ENCODE results near the gene UGCG. TPM values are rescaled to one million over a fixed set of nuclear protein-coding genes. Genes with fewer than 3 reads are reported as not detected.
"Not testable (repeated sequence)": the region's sequence is repeated elsewhere in the genome, so short reads cannot be mapped to it uniquely, and the experiment has no call there.

Gene UGCG
- total and polyA plus RNA-seq, 2 experiments from 2014 or later, result 73.1 to 148 TPM

GRCh38 chr9:111872886-111873285, 23.7 kb upstream of the UGCG start:
- Histone ChIP-seq H3K4me2 (ENCODE audit: unreplicated experiment) (no peak overlapping the region), H3K27me3 (replicated peaks; ENCODE audit: insufficient read depth) (no peaks in the 10 kb centered on the region), H3K4me1 (ENCODE audit: insufficient read depth) (no peaks in the 10 kb centered on the region), H3K79me2 (ENCODE audit: insufficient read depth) (no peaks in the 10 kb centered on the region), H4K20me1 (ENCODE audit: insufficient read depth) (no peaks in the 10 kb centered on the region), H3K36me3 (ENCODE audit: low read depth) (no peaks in the 10 kb centered on the region), H3K4me3 (no peak overlapping the region), H3K9ac (no peak overlapping the region), H3K9me3 (ENCODE audit: low read depth) (no peaks in the 10 kb centered on the region), H3K27ac (no peak overlapping the region), H3K9me2 (ENCODE audit: insufficient read depth) (no peaks in the 10 kb centered on the region), H3F3A (ENCODE audit: insufficient read depth) (no peaks in the 10 kb centered on the region), H2AFZ (no peak overlapping the region)
- in situ Hi-C loops (cut with MboI), result no loop called here
- 94 to 96% methylated on average over 3 of the region's 3 CpGs for WGBS, 2 experiments (ENCODE audit: low coverage in 1 of 2, low lambda C conversion rate in 2 of 2, missing lambda C conversion rate in 2 of 2)
- no peak for DNase-seq
- TF ChIP-seq EZH2phosphoT487 (IDR thresholded peaks at IDR 0.05; ENCODE audit: insufficient read depth, low read depth) (no peak), EZH2 (IDR thresholded peaks at IDR 0.05; ENCODE audit: insufficient read depth, poor library complexity, severe bottlenecking) (no peak)

DNA sequence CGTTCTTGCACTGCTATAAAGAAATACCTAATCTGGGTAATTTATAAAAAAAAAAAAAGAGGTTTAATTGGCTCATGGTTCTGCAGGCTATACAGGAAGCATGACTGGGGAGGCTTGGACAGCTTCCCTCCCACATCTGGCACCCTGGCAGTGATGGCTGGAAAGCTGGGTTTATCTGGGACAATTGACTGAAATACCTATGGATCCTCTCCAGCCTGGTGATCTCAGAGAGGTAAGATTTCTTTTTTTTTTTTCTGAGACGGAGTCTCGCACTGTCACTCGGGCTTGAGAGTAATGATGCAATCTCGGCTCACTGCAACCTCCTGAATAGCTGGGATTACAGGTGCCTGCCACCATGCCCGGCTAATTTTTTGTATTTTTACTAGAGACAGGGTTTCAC, 22.7 kb upstream of the UGCG start:
- Histone ChIP-seq H3K9ac (no peak overlapping the region), H3K4me1 (ENCODE audit: insufficient read depth) (no peaks in the 10 kb centered on the region), H2AFZ (no peak overlapping the region), H3F3A (ENCODE audit: insufficient read depth) (no peaks in the 10 kb centered on the region), H3K9me2 (ENCODE audit: insufficient read depth) (no peaks in the 10 kb centered on the region), H3K36me3 (ENCODE audit: low read depth) (no peaks in the 10 kb centered on the region), H3K27ac (no peak overlapping the region), H3K9me3 (ENCODE audit: low read depth) (no peaks in the 10 kb centered on the region), H3K79me2 (ENCODE audit: insufficient read depth) (no peaks in the 10 kb centered on the region), H3K4me3 (no peak overlapping the region), H3K27me3 (replicated peaks; ENCODE audit: insufficient read depth) (no peaks in the 10 kb centered on the region), H4K20me1 (ENCODE audit: insufficient read depth) (no peaks in the 10 kb centered on the region), H3K4me2 (ENCODE audit: unreplicated experiment) (no peak overlapping the region)
- TF ChIP-seq EZH2phosphoT487 (IDR thresholded peaks at IDR 0.05; ENCODE audit: insufficient read depth, low read depth), result no peak
- no peak for TF ChIP-seq EZH2 (IDR thresholded peaks at IDR 0.05; ENCODE audit: insufficient read depth, poor library complexity, severe bottlenecking)
- in situ Hi-C loops (cut with MboI), result no loop called here
- peak; percentile 37 for DNase-seq
- 80 to 90% methylated on average over 6 of the region's 6 CpGs for WGBS, 2 experiments (ENCODE audit: low coverage in 1 of 2, low lambda C conversion rate in 2 of 2, missing lambda C conversion rate in 2 of 2)

DNA sequence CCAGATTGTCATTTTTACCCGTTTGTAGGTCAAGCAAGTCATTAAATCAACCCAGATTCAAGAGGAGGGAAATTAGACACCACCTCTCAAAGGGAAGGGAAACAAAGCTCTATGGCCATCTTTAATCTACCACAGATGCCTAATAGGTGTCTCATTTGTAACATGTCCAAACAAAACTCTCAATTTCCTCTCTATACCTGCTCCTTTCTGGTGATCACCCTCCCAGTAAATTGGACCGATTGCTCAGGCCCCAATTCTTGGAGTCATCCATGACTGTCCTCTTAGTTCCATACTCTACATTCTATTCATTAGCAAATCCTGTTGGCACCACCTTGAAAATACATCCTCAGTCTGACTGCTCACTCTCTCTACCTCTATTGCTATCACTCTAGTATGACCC, 22.1 kb upstream of the UGCG start:
- H3K9me3 ChIP-seq (ENCODE audit: low read depth), result no peaks in the 10 kb centered on the region
- H4K20me1 ChIP-seq (ENCODE audit: insufficient read depth), result no peaks in the 10 kb centered on the region
- H3F3A ChIP-seq (ENCODE audit: insufficient read depth), result no peaks in the 10 kb centered on the region
- no peaks in the 10 kb centered on the region for H3K4me1 ChIP-seq (ENCODE audit: insufficient read depth)
- no peak overlapping the region for H3K9ac ChIP-seq
- H3K27ac ChIP-seq, result no peak overlapping the region
- 75 to 87% methylated on average over 2 of the region's 2 CpGs for WGBS, 2 experiments (ENCODE audit: low coverage in 1 of 2, low lambda C conversion rate in 2 of 2, missing lambda C conversion rate in 2 of 2)
- in situ Hi-C loops (cut with MboI), result no loop called here
- TF ChIP-seq EZH2 (IDR thresholded peaks at IDR 0.05; ENCODE audit: insufficient read depth, poor library complexity, severe bottlenecking), result no peak
- TF ChIP-seq EZH2phosphoT487 (IDR thresholded peaks at IDR 0.05; ENCODE audit: insufficient read depth, low read depth), result no peak
- H3K36me3 ChIP-seq (ENCODE audit: low read depth), result no peaks in the 10 kb centered on the region
- no peak overlapping the region for H3K4me3 ChIP-seq
- no peak overlapping the region for H3K4me2 ChIP-seq (ENCODE audit: unreplicated experiment)
- no peak overlapping the region for H2AFZ ChIP-seq
- no peaks in the 10 kb centered on the region for H3K27me3 ChIP-seq (replicated peaks; ENCODE audit: insufficient read depth)
- DNase-seq, result no peak
- H3K79me2 ChIP-seq (ENCODE audit: insufficient read depth), result no peaks in the 10 kb centered on the region
- no peaks in the 10 kb centered on the region for H3K9me2 ChIP-seq (ENCODE audit: insufficient read depth)

DNA sequence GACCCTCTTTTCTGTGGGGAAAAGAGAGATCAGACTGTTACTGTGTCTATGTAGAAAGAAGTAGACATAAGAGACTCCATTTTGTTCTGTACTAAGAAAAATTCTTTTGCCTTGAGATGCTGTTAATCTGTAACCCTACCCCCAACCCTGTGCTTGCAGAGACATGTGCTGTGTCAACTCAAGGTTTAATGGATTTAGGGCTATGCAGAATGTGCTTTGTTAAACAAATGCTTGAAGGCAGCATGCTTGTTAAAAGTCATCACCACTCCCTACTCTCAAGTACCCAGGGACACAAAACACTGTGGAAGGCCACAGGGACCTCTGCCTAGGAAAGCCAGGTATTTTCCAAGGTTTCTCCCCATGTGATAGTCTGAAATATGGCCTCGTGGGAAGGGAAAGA, 21.3 kb upstream of the UGCG start:
- H3K79me2 ChIP-seq (ENCODE audit: insufficient read depth); H3K27ac ChIP-seq; DNase-seq; in situ Hi-C loops (cut with MboI); H3K9ac ChIP-seq; H2AFZ ChIP-seq; H3K9me3 ChIP-seq (ENCODE audit: low read depth); H3F3A ChIP-seq (ENCODE audit: insufficient read depth); H3K9me2 ChIP-seq (ENCODE audit: insufficient read depth); H3K4me1 ChIP-seq (ENCODE audit: insufficient read depth); H3K36me3 ChIP-seq (ENCODE audit: low read depth); H3K4me2 ChIP-seq (ENCODE audit: unreplicated experiment); H4K20me1 ChIP-seq (ENCODE audit: insufficient read depth); H3K27me3 ChIP-seq (replicated peaks; ENCODE audit: insufficient read depth); H3K4me3 ChIP-seq: not testable (repeated sequence)
- WGBS, 2 experiments (ENCODE audit: low coverage in 1 of 2, low lambda C conversion rate in 2 of 2, missing lambda C conversion rate in 2 of 2), result 71 to 96% methylated on average over 1 of the region's 1 CpG

DNA sequence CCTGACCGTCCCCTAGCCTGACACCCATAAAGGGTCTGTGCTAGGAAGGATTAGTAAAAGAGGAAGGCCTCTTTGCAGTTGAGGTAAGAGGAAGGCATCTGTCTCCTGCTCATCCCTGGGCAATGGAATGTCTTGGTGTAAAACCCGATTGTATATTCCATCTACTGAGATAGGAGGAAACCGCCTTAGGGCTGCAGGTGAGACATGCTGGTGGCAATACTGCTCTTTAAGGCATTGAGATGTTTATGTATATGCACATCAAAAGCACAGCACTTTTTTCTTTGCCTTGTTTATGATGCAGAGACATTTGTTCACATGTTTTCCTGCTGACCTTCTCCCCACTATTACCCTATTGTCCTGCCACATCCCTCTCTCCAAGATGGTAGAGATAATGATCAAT, 20.9 kb upstream of the UGCG start:
- in situ Hi-C loops (cut with MboI); H3F3A ChIP-seq (ENCODE audit: insufficient read depth); H3K4me1 ChIP-seq (ENCODE audit: insufficient read depth); H3K36me3 ChIP-seq (ENCODE audit: low read depth); H3K27me3 ChIP-seq (replicated peaks; ENCODE audit: insufficient read depth); H3K79me2 ChIP-seq (ENCODE audit: insufficient read depth); H3K9me3 ChIP-seq (ENCODE audit: low read depth); H2AFZ ChIP-seq; H3K9me2 ChIP-seq (ENCODE audit: insufficient read depth); H3K9ac ChIP-seq; H3K4me2 ChIP-seq (ENCODE audit: unreplicated experiment); H4K20me1 ChIP-seq (ENCODE audit: insufficient read depth); DNase-seq; H3K27ac ChIP-seq; H3K4me3 ChIP-seq: not testable (repeated sequence)
- 94 to 98% methylated on average over 3 of the region's 3 CpGs for WGBS, 2 experiments (ENCODE audit: low coverage in 1 of 2, low lambda C conversion rate in 2 of 2, missing lambda C conversion rate in 2 of 2)
